K562 (cell line): Measurements from ENCODE around the gene LMCD1. TPM values are rescaled to one million over a fixed set of nuclear protein-coding genes. Genes with fewer than 3 reads are reported as not detected.

ENCODE experiments used
- ARID1B ChIP-seq: fragments of 450-650 bp; IDR thresholded peaks from 2 replicates; pipeline ENCODE4 v1.6.1; 2016; ENCODE audit warnings: antibody characterized with exemption, mild to moderate bottlenecking, inconsistent platforms
- CEBPZ ChIP-seq: fragments of 150-350 bp; IDR thresholded peaks from 2 replicates; pipeline ENCODE4 v1.6.1; 2014; ENCODE audit warnings: low read depth, mild to moderate bottlenecking, low read length, borderline replicate concordance
- EHMT2 ChIP-seq: fragments of 450-650 bp; IDR thresholded peaks from 2 replicates; pipeline ENCODE4 v1.6.1; 2018; ENCODE audit warnings: antibody characterized with exemption
- EP300 ChIP-seq: IDR thresholded peaks from 2 replicates; pipeline ENCODE4 v1.6.1; 2012; ENCODE audit warnings: low read length, improper control_type of control experiment
- ESRRB ChIP-seq: fragments of 250-450 bp; sonication (Bioruptor Pico); IDR thresholded peaks from 2 replicates; pipeline ENCODE4 v1.5.0; 2020; ENCODE audit warnings: mild to moderate bottlenecking, moderate library complexity, borderline replicate concordance
- ETS1 ChIP-seq: conservative IDR thresholded peaks from 2 replicates; pipeline ENCODE4 v1.6.1; 2011; ENCODE audit warnings: low read depth, mild to moderate bottlenecking, low read length; ENCODE audit not compliant: control insufficient read depth
- EZH2 ChIP-seq: IDR thresholded peaks from 2 replicates; pipeline ENCODE4 v1.6.1; 2012; ENCODE audit warnings: low read depth, mild to moderate bottlenecking, inconsistent platforms, low read length, borderline replicate concordance
- KDM5B ChIP-seq: fragments of 200-600 bp; sonication (generic); IDR thresholded peaks from 2 replicates; pipeline ENCODE4 v1.6.1; 2012; ENCODE audit warnings: low read depth, mild to moderate bottlenecking, moderate library complexity, low read length, control low read depth, inconsistent platforms; ENCODE audit not compliant: insufficient replicate concordance
- MXD1 ChIP-seq: fragments of 250-450 bp; sonication (Bioruptor Pico); IDR thresholded peaks from 2 replicates; pipeline ENCODE4 v1.8.0; 2021; ENCODE audit warnings: borderline replicate concordance, mild to moderate bottlenecking, moderate library complexity; ENCODE audit not compliant: poor library complexity, severe bottlenecking
- POLR2AphosphoS5 ChIP-seq: IDR thresholded peaks from 2 replicates; pipeline ENCODE4 v1.6.1; 2011; ENCODE audit warnings: mild to moderate bottlenecking, low read depth, low read length, moderate library complexity; ENCODE audit not compliant: control insufficient read depth, insufficient read depth
- SETDB1 ChIP-seq: IDR thresholded peaks from one replicate; pipeline ENCODE4 v1.6.1; 2012; ENCODE audit warnings: low read length, control low read depth, inconsistent platforms
- SFPQ ChIP-seq: fragments of 200-400 bp; formaldehyde crosslinking; IDR thresholded peaks from 2 replicates; pipeline ENCODE4 v1.6.1; 2017; ENCODE audit warnings: mild to moderate bottlenecking, low read depth, low read length, moderate library complexity
- SRSF9 ChIP-seq: fragments of 200-400 bp; formaldehyde crosslinking; IDR thresholded peaks from 2 replicates; pipeline ENCODE4 v1.6.1; 2017; ENCODE audit warnings: low read depth, low read length, borderline replicate concordance
- TAF7 ChIP-seq: fragments of 450-650 bp; IDR thresholded peaks from 2 replicates; pipeline ENCODE4 v1.6.1; 2016; ENCODE audit warnings: missing genetic modification characterization, missing compliant biosample characterization
- ZC3H4 ChIP-seq: sonication (generic); formaldehyde crosslinking; IDR thresholded peaks from 2 replicates; pipeline ENCODE4 v1.9.0; 2021; ENCODE audit warnings: missing genetic modification reagents, borderline replicate concordance
- ZFP1 ChIP-seq: fragments of 450-650 bp; formaldehyde crosslinking; IDR thresholded peaks from 2 replicates; pipeline ENCODE4 v1.4.0; 2020; ENCODE audit warnings: mild to moderate bottlenecking, mixed read lengths
- ZNF398 ChIP-seq: fragments of 250-450 bp; sonication (Bioruptor Pico); IDR thresholded peaks from 2 replicates; pipeline ENCODE4 v1.8.0; 2021; ENCODE audit warnings: moderate library complexity, mild to moderate bottlenecking, inconsistent platforms
- polyA plus RNA-seq, 8 experiments: library from polyadenylated mRNA; depleted of rRNA in 4 of 8; stranded (reverse) in 5 of 8; unstranded in 3 of 8; fragments of >200 nt; fragmentation: Nextera tagmentation in 2 of 8; fragmentation: Illumina TruSeq in 1 of 8; extraction: Ambion mirVana in 2 of 8; extraction: Trizol in 1 of 8; gene quantifications; 2 replicates each; pipeline versions ENCODE4 v1.2.1 to v1.2.3, GENCODE V29; 2011 to 2014; ENCODE audit warnings: inconsistent platforms in 1 of 8, missing spikeins in 1 of 8
- total RNA-seq, 7 experiments: library from RNA; depleted of rRNA in 6 of 7; stranded (reverse); fragments of >200 nt in 6 of 7; fragmentation: Illumina TruSeq in 2 of 7; extraction: Trizol in 2 of 7; gene quantifications; 2 replicates each; pipeline versions ENCODE4 v1.2.1 to v1.2.3, GENCODE V29; 2011 to 2021; ENCODE audit warnings: low replicate concordance in 1 of 7

Gene LMCD1
- total and polyA plus RNA-seq, 9 of the 15 experiments (the other 6 are each of a cell fraction or from before 2014, with no cell fraction given) = 0.60 TPM; not detected in 8

GRCh38 chr3:8622873-8623691, 121.5 kb downstream of the LMCD1 start (continued):
- TF ChIP-seq EP300 (no peak), MXD1 (CRISPR knock-in tag) (no peak), TAF7 (tag) (no peak), CEBPZ (no peak), ZFP1 (CRISPR knock-in tag) (no peak), SFPQ (no peak), EHMT2 (no peak), SRSF9 (no peak), ARID1B (no peak), SETDB1 (no peak), ETS1 (no peak), KDM5B (no peak), ZC3H4 (CRISPR knock-in tag) (no peak), POLR2AphosphoS5 (no peak), EZH2 (no peak), ESRRB (CRISPR knock-in tag) (no peak), ZNF398 (no peak)
